ENCODE measurements around the gene MAP4. TPM values are rescaled to one million over a fixed set of nuclear protein-coding genes. Genes with fewer than 3 reads are reported as not detected.

MAP4 gene
- total and polyA plus RNA-seq, 2 donors (not counting 1 experiment from before 2014, with no cell fraction given): 39.2 to 132 TPM

GRCh38 chr3:48039487-48040190, 23.4 kb upstream of the MAP4 start:
- Histone ChIP-seq H3K36me3 (replicated peaks in 1 of 2; ENCODE audit: control extremely low read depth in 1 of 2, control insufficient read depth in 1 of 2, extremely low read depth in 1 of 2, insufficient read depth in 2 of 2, low read length in 1 of 2) (no peaks in the 10 kb centered on the region), H2AFZ (ENCODE audit: insufficient read depth, low read depth, low read length, poor library complexity, severe bottlenecking) (no peak overlapping the region), H3K4me2 (replicated peaks; ENCODE audit: low read depth, low read length, poor library complexity, severe bottlenecking) (no peak overlapping the region), H3K27me3 (replicated peaks in 1 of 4; ENCODE audit: control extremely low read depth in 1 of 4, control insufficient read depth in 3 of 4, insufficient read depth in 4 of 4, low read length in 3 of 4) (no peaks in the 10 kb centered on the region), H3K79me2 (ENCODE audit: control insufficient read depth, insufficient read depth, low read length) (peaks cover 45% of the 10 kb centered on the region), H3K9ac (ENCODE audit: low read length) (no peak overlapping the region), H3K27ac (ENCODE audit: low read length in 2 of 2) (no peak overlapping the region), H4K20me1 (ENCODE audit: control insufficient read depth, insufficient read depth, low read length, poor library complexity, severe bottlenecking) (peaks cover 35% of the 10 kb centered on the region), H3K9me3 (ENCODE audit: control extremely low read depth in 1 of 3, control insufficient read depth in 2 of 3, insufficient read depth in 1 of 3, low read length in 2 of 3) (no peaks in the 10 kb centered on the region), H3K4me1 (ENCODE audit: control insufficient read depth in 2 of 2, insufficient read depth in 2 of 2, low read length in 2 of 2) (no peaks in the 10 kb centered on the region), H3K4me3 (ENCODE audit: control extremely low read depth in 1 of 5, extremely low read depth in 1 of 5, insufficient read depth in 1 of 5, low read depth in 2 of 5, low read length in 4 of 5) (no peak overlapping the region)
- TF ChIP-seq, protein P1, sequence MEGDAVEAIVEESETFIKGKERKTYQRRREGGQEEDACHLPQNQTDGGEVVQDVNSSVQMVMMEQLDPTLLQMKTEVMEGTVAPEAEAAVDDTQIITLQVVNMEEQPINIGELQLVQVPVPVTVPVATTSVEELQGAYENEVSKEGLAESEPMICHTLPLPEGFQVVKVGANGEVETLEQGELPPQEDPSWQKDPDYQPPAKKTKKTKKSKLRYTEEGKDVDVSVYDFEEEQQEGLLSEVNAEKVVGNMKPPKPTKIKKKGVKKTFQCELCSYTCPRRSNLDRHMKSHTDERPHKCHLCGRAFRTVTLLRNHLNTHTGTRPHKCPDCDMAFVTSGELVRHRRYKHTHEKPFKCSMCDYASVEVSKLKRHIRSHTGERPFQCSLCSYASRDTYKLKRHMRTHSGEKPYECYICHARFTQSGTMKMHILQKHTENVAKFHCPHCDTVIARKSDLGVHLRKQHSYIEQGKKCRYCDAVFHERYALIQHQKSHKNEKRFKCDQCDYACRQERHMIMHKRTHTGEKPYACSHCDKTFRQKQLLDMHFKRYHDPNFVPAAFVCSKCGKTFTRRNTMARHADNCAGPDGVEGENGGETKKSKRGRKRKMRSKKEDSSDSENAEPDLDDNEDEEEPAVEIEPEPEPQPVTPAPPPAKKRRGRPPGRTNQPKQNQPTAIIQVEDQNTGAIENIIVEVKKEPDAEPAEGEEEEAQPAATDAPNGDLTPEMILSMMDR (IDR thresholded peaks at IDR 0.05): no peak
- TF ChIP-seq EZH2 (IDR thresholded peaks at IDR 0.05; ENCODE audit: borderline replicate concordance, insufficient read depth, low read depth, low read length, poor library complexity, severe bottlenecking): no peak
- no peak overlapping the region for H3K4me3 Mint-ChIP-seq
- DNase-seq (no peak), ATAC-seq (ENCODE audit: low read depth) (no peak)
- no peaks in the 10 kb centered on the region for H3K9me3 Mint-ChIP-seq (ENCODE audit: insufficient read depth)
- WGBS (ENCODE audit: insufficient coverage): no CpG with 5 or more reads among the region's 1 CpG
- no peak overlapping the region for H3K27ac Mint-ChIP-seq
- CTCF ChIA-PET: no interaction called here
- intact Hi-C loops (cut with micrococcal nuclease): no loop called here
- no peaks in the 10 kb centered on the region for H3K27me3 Mint-ChIP-seq
- POLR2A ChIA-PET: no interaction called here
- H3K4me1 Mint-ChIP-seq: peaks cover 7% of the 10 kb centered on the region

GRCh38 chr3:48038971-48039481, 22.8 kb upstream of the MAP4 start:
- ChIA-PET CTCF (interaction anchor here (0.7 kb wide), 1 partner anchor 407 kb away, joined by 3 read pairs; the partner anchor contains the start of gene ATRIP), POLR2A (no interaction called here)
- WGBS (ENCODE audit: insufficient coverage): 56% methylated on average over 4 of the region's 6 CpGs
- DNase-seq (no peak), ATAC-seq (ENCODE audit: low read depth) (no peak)
- intact Hi-C loops (cut with micrococcal nuclease): no loop called here
- Mint-ChIP-seq H3K27me3 (no peaks in the 10 kb centered on the region), H3K27ac (no peak overlapping the region), H3K9me3 (ENCODE audit: insufficient read depth) (no peaks in the 10 kb centered on the region), H3K4me1 (peaks cover 8% of the 10 kb centered on the region), H3K4me3 (no peak overlapping the region)
- Histone ChIP-seq H3K36me3 (replicated peaks in 1 of 2; ENCODE audit: control extremely low read depth in 1 of 2, control insufficient read depth in 1 of 2, extremely low read depth in 1 of 2, insufficient read depth in 2 of 2, low read length in 1 of 2) (no peaks in the 10 kb centered on the region), H3K79me2 (ENCODE audit: control insufficient read depth, insufficient read depth, low read length) (peaks cover 48% of the 10 kb centered on the region), H2AFZ (ENCODE audit: insufficient read depth, low read depth, low read length, poor library complexity, severe bottlenecking) (no peak overlapping the region), H3K4me2 (replicated peaks; ENCODE audit: low read depth, low read length, poor library complexity, severe bottlenecking) (no peak overlapping the region), H3K27ac (ENCODE audit: low read length in 2 of 2) (no peak overlapping the region), H3K4me3 (ENCODE audit: control extremely low read depth in 1 of 5, extremely low read depth in 1 of 5, insufficient read depth in 1 of 5, low read depth in 2 of 5, low read length in 4 of 5) (no peak overlapping the region), H3K9me3 (ENCODE audit: control extremely low read depth in 1 of 3, control insufficient read depth in 2 of 3, insufficient read depth in 1 of 3, low read length in 2 of 3) (no peaks in the 10 kb centered on the region), H3K9ac (ENCODE audit: low read length) (no peak overlapping the region), H3K4me1 (ENCODE audit: control insufficient read depth in 2 of 2, insufficient read depth in 2 of 2, low read length in 2 of 2) (no peaks in the 10 kb centered on the region), H3K27me3 (replicated peaks in 1 of 4; ENCODE audit: control extremely low read depth in 1 of 4, control insufficient read depth in 3 of 4, insufficient read depth in 4 of 4, low read length in 3 of 4) (no peaks in the 10 kb centered on the region), H4K20me1 (ENCODE audit: control insufficient read depth, insufficient read depth, low read length, poor library complexity, severe bottlenecking) (peaks cover 37% of the 10 kb centered on the region)
- no peak for TF ChIP-seq EZH2 (IDR thresholded peaks at IDR 0.05; ENCODE audit: borderline replicate concordance, insufficient read depth, low read depth, low read length, poor library complexity, severe bottlenecking)
- TF ChIP-seq, protein P1 (IDR thresholded peaks at IDR 0.05): no peak
